Measurements from ENCODE around the gene VDR. TPM values are rescaled to one million over a fixed set of nuclear protein-coding genes. Genes with fewer than 3 reads are reported as not detected.

Gene VDR
- total RNA-seq, 1 donor, result 8.2 TPM

DNA sequence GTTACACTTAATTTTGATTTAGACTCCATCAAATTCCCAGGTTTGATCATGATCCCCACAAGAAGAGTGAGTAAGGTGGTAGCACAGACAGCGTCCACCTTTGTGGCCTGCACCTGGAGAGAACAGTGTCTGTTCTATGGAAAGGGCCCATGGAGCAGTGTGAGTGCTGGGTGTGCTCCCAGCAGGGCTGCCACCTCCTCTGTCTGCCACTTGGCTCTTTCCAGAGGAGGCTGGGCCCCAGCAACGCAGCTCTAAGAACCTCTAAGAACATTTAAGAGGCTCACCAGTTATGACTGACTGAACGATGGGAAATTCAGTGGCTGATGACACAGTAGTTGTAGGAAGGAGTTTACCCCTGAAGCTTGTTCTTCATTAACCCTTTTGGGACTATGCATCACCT, 17.3 kb downstream of the VDR start:
- TF ChIP-seq CTCF (IDR thresholded peaks at IDR 0.05; ENCODE audit: insufficient read depth, low read depth, low read length), result no peak
- no peak overlapping the region for H3K4me3 ChIP-seq (ENCODE audit: low read depth, low read length)
- no peak for DNase-seq (ENCODE audit: low read depth)

GRCh38 chr12:47886510-47887240, 18.1 kb downstream of the VDR start:
- peak; percentile 40 for DNase-seq (ENCODE audit: low read depth)
- peak; percentile 4 for TF ChIP-seq CTCF (IDR thresholded peaks at IDR 0.05; ENCODE audit: insufficient read depth, low read depth, low read length)
- no peak overlapping the region for H3K4me3 ChIP-seq (ENCODE audit: low read depth, low read length)

GRCh38 chr12:47885566-47885965, 19.2 kb downstream of the VDR start:
- peak; percentile 34 for DNase-seq (ENCODE audit: low read depth)
- TF ChIP-seq CTCF (IDR thresholded peaks at IDR 0.05; ENCODE audit: insufficient read depth, low read depth, low read length), result no peak
- H3K4me3 ChIP-seq (ENCODE audit: low read depth, low read length), result no peak overlapping the region

- no peak overlapping the region for H3K4me3 ChIP-seq (ENCODE audit: low read depth, low read length)
- no peak for DNase-seq (ENCODE audit: low read depth)
- TF ChIP-seq CTCF (IDR thresholded peaks at IDR 0.05; ENCODE audit: insufficient read depth, low read depth, low read length), result no peak
These were observed 19.7 kb downstream of the VDR start for GRCh38 chr12:47885012-47885501.

GRCh38 chr12:47884501-47884900, 20.3 kb downstream of the VDR start:
- H3K4me3 ChIP-seq (ENCODE audit: low read depth, low read length), result no peak overlapping the region
- TF ChIP-seq CTCF (IDR thresholded peaks at IDR 0.05; ENCODE audit: insufficient read depth, low read depth, low read length), result no peak
- DNase-seq (ENCODE audit: low read depth), result no peak

DNA sequence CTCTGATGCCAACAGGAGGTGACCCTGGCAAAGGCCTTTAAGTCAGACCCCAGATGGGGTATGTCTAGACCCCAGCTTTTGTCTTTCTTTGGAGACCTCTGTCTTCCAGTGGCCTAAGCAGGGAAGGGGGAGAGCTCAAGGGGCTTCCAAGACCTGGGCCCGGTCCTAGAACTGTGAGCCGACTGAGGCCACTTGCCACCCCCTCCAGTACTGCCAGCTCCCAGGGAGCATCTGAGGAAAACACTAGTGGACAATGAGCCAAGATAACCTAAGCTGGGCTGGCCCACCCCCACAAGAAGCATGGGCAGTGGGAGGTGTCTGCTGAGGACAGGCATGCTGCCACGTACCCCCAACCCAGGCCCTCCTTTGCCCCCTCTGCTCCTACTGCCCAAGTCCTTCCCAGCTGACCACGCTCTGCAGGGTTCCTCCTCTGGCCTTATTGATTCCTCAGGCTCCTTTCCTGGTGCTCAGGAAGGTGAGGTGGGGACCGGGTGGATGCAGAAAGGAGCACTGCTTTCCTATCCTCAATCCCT, 21.1 kb downstream of the VDR start:
- no peak overlapping the region for H3K4me3 ChIP-seq (ENCODE audit: low read depth, low read length)
- no peak for DNase-seq (ENCODE audit: low read depth)
- TF ChIP-seq CTCF (IDR thresholded peaks at IDR 0.05; ENCODE audit: insufficient read depth, low read depth, low read length), result no peak

Data from fibroblast of villous mesenchyme (primary cell).